GM12891 (cell line): ENCODE measurements around the gene PROM2.

Source experiments
- PAX5 ChIP-seq: IDR thresholded peaks from 2 replicates; pipeline ENCODE4 v1.6.1; 2011; ENCODE audit warnings: low read length, moderate library complexity, mild to moderate bottlenecking; ENCODE audit not compliant: insufficient read depth, severe bottlenecking
- POLR2A ChIP-seq: IDR thresholded peaks from 2 replicates; pipeline ENCODE4 v1.6.1; 2011; ENCODE audit warnings: low read depth, low read length, control low read depth
- POLR2AphosphoS5 ChIP-seq: IDR thresholded peaks from 2 replicates; pipeline ENCODE4 v1.6.1; 2011; ENCODE audit warnings: low read depth, low read length, control low read depth
- SPI1 ChIP-seq: IDR thresholded peaks from 2 replicates; pipeline ENCODE4 v1.6.1; 2011; ENCODE audit warnings: low read depth, low read length, control low read depth

DNA sequence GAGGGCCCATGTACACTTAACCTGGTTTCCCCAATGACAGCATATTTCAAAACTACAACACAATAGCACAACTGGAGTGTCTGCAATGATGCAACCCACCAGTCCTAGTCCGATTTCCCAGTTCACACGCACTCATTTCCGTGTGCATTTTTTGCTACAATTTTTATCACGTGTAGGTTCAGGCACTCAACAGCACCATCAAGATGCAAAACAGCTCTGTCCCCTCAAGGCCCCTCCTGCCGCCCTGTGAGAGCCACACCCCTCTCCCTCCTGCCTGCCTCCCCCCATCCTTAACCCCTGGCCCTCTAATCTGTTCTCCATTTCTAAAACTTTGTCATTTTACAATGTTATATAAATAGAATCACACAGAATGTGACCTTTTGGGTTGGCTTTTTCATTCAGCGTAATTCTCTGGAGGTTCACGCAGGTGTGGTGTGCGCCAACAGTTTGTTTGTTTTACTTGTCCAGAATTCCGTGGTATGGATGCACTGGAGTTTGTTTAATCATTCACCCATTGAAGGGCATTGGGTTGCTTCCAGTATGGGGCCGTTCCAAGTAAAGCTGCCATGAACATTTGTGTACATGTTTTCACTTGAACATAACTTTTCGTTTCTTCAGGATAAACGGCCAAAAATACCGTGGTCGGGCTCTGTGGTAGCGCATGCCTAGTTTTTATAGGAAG is 31.3 kb downstream of the PROM2 start:
- TF ChIP-seq POLR2A (no peak), PAX5 (no peak), SPI1 (no peak), POLR2AphosphoS5 (no peak)
